Liver (tissue), 9 donors: ENCODE measurements around the gene ZNF260. TPM values are rescaled to one million over a fixed set of nuclear protein-coding genes. Genes with fewer than 3 reads are reported as not detected.

Source experiments
- DNase-seq: peaks from one replicate; pipeline ENCODE4 v3.0.0-alpha.2; 2017; ENCODE audit warnings: low spot score
- H3K27ac ChIP-seq, 2 donors: one replicate each; pipeline ENCODE4 v1.7.0; 2013; ENCODE audit warnings: inconsistent platforms in 2 of 2, low read length in 2 of 2, control low read depth in 1 of 2, low read depth in 1 of 2, mild to moderate bottlenecking in 1 of 2
- H3K27me3 ChIP-seq, 4 donors: one replicate each; pipeline versions ENCODE4 v1.6.1 to v1.7.0; 2013; ENCODE audit warnings: low read length in 3 of 4, inconsistent platforms in 1 of 4, mild to moderate bottlenecking in 1 of 4, moderate library complexity in 1 of 4; ENCODE audit not compliant: control insufficient read depth in 4 of 4, insufficient read depth in 4 of 4
- H3K36me3 ChIP-seq, 4 donors: one replicate each; pipeline versions ENCODE4 v1.6.1 to v1.7.0; 2013; ENCODE audit warnings: low read length in 3 of 4, mild to moderate bottlenecking in 3 of 4, low read depth in 1 of 4, moderate library complexity in 1 of 4; ENCODE audit not compliant: control insufficient read depth in 4 of 4, insufficient read depth in 3 of 4
- H3K4me1 ChIP-seq, 4 donors: one replicate each; pipeline versions ENCODE4 v1.6.1 to v1.7.0; 2013; ENCODE audit warnings: low read length in 3 of 4, mild to moderate bottlenecking in 3 of 4, moderate library complexity in 1 of 4; ENCODE audit not compliant: control insufficient read depth in 4 of 4, insufficient read depth in 4 of 4
- H3K4me3 ChIP-seq, 3 donors: one replicate each; pipeline versions ENCODE4 v1.6.1 to v1.7.0; 2013; ENCODE audit warnings: low read length in 3 of 3, control low read depth in 1 of 3, low read depth in 1 of 3, mild to moderate bottlenecking in 1 of 3
- H3K9ac ChIP-seq, 2 donors: one replicate each; pipeline ENCODE4 v1.7.0; 2013; ENCODE audit warnings: low read length in 2 of 2, mild to moderate bottlenecking in 2 of 2, moderate library complexity in 2 of 2, control low read depth in 1 of 2, low read depth in 1 of 2
- H3K9me3 ChIP-seq, 4 donors: one replicate each; pipeline versions ENCODE4 v1.6.1 to v1.7.0; 2013; ENCODE audit warnings: low read length in 3 of 4; ENCODE audit not compliant: control insufficient read depth in 4 of 4
- ATF3 ChIP-seq: IDR thresholded peaks from 2 replicates; pipeline ENCODE4 v1.6.1; 2016; ENCODE audit warnings: antibody characterized with exemption
- CTCF ChIP-seq: fragments of 150-350 bp; IDR thresholded peaks from 2 replicates; pipeline ENCODE4 v1.5.1; 2017; ENCODE audit warnings: improper control_type of control experiment, low read depth, low read length; ENCODE audit not compliant: missing input control
- EGR1 ChIP-seq, 2 donors: IDR thresholded peaks; 2 replicates each; pipeline ENCODE4 v1.6.1; 2016 to 2018; ENCODE audit warnings: antibody characterized with exemption in 2 of 2, low read depth in 2 of 2
- FOXA1 ChIP-seq: IDR thresholded peaks from 2 replicates; pipeline ENCODE4 v1.6.1; 2016; ENCODE audit warnings: antibody characterized with exemption
- GABPA ChIP-seq, 2 donors: IDR thresholded peaks in 1 of 2; conservative IDR thresholded peaks in 1 of 2; 2 replicates each; pipeline ENCODE4 v1.6.1; 2016; ENCODE audit warnings: antibody characterized with exemption in 2 of 2, mild to moderate bottlenecking in 1 of 2, moderate library complexity in 1 of 2
- HNF4A ChIP-seq, 2 donors: conservative IDR thresholded peaks; 2 replicates each; pipeline ENCODE4 v1.6.1; 2016; ENCODE audit warnings: antibody characterized with exemption in 2 of 2, mild to moderate bottlenecking in 2 of 2
- HNF4G ChIP-seq: IDR thresholded peaks from 2 replicates; pipeline ENCODE4 v1.6.1; 2016; ENCODE audit warnings: antibody characterized with exemption
- JUND ChIP-seq, 2 donors: IDR thresholded peaks; 2 replicates each; pipeline ENCODE4 v1.6.1; 2016; ENCODE audit warnings: antibody characterized with exemption in 2 of 2
- MAX ChIP-seq: IDR thresholded peaks from 2 replicates; pipeline ENCODE4 v1.6.1; 2016; ENCODE audit warnings: antibody characterized with exemption
- NR2F2 ChIP-seq: IDR thresholded peaks from 2 replicates; pipeline ENCODE4 v1.6.1; 2016; ENCODE audit warnings: antibody characterized with exemption
- REST ChIP-seq: IDR thresholded peaks from 2 replicates; pipeline ENCODE4 v1.6.1; 2016; ENCODE audit warnings: antibody characterized with exemption, mild to moderate bottlenecking
- SP1 ChIP-seq: IDR thresholded peaks from 2 replicates; pipeline ENCODE4 v1.6.1; 2018; ENCODE audit warnings: antibody characterized with exemption, mild to moderate bottlenecking
- TAF1 ChIP-seq: conservative IDR thresholded peaks from 2 replicates; pipeline ENCODE4 v1.6.1; 2016; ENCODE audit warnings: antibody characterized with exemption, mild to moderate bottlenecking
- YY1 ChIP-seq: IDR thresholded peaks from 2 replicates; pipeline ENCODE4 v1.6.1; 2016; ENCODE audit warnings: antibody characterized with exemption, mild to moderate bottlenecking
- WGBS: extraction: QIAGEN DNeasy Blood & Tissue Kit; methylation state at CpG from one replicate; pipeline ENCODE4 v1.1.7; 2013; 5-methylcytosine and 5-hydroxymethylcytosine counted together
- polyA plus RNA-seq, 2 donors: library from polyadenylated mRNA; stranded (reverse) in 1 of 2; unstranded in 1 of 2; fragments of 200-250 nt in 1 of 2; fragments of >200 nt in 1 of 2; fragmentation: Nextera tagmentation in 1 of 2; extraction: Ambion mirVana in 1 of 2; gene quantifications; one replicate each; pipeline versions ENCODE4 v1.2.1 to v1.2.3, GENCODE V29; 2013 to 2015
- total RNA-seq, 2 donors: library from RNA; depleted of rRNA; stranded (reverse); fragments of >200 nt; gene quantifications; one replicate each; pipeline ENCODE4 v1.2.3, GENCODE V29; 2014
- donor health status: healthy.
- donor health status: healthy.
- donor health status: healthy.
- donor health status: healthy.
- donor health status: healthy.

Gene ZNF260
- total and polyA plus RNA-seq, 4 donors: 1.7 to 10.4 (median 5.6) TPM

GRCh38 chr19:36577271-36577996, 49.4 kb upstream of the ZNF260 start:
- no peak for DNase-seq
- no peak overlapping the region for H3K9ac ChIP-seq
- peaks cover 17 to 40% (median 27%) of the 10 kb centered on the region in 4 donors for H3K9me3 ChIP-seq
- WGBS: 100% methylated on average over 3 of the region's 3 CpGs
- H3K36me3 ChIP-seq: peaks cover 13 to 42% (median 40%) of the 10 kb centered on the region in 4 donors
- H3K4me3 ChIP-seq: peak overlapping the region in 2 of 3 donors; percentile 18 to 37
- no peak for TF ChIP-seq YY1
- no peak for TF ChIP-seq REST
- TF ChIP-seq TAF1: no peak
- no peak for TF ChIP-seq MAX
- no peak overlapping the region for H3K27ac ChIP-seq
- no peaks in the 10 kb centered on the region for H3K27me3 ChIP-seq
- H3K4me1 ChIP-seq: peaks cover 3 to 9% (median 9%) of the 10 kb centered on the region in 4 donors

GRCh38 chr19:36574741-36575140, 46.7 kb upstream of the ZNF260 start:
- Histone ChIP-seq H3K9ac (no peak overlapping the region), H3K27me3 (no peaks in the 10 kb centered on the region), H3K27ac (no peak overlapping the region), H3K4me1 (peaks cover 3 to 13% (median 12%) of the 10 kb centered on the region in 4 donors), H3K9me3 (peaks cover 17 to 28% (median 20%) of the 10 kb centered on the region in 4 donors), H3K4me3 (peak overlapping the region; percentile 79 to 93 (median 82)), H3K36me3 (peaks cover 12 to 37% (median 29%) of the 10 kb centered on the region in 4 donors)
- no peak for DNase-seq
- WGBS: 67% methylated on average over 2 of the region's 2 CpGs
- TF ChIP-seq SP1 (no peak), ATF3 (no peak), FOXA1 (no peak), MAX (no peak), HNF4A (conservative IDR thresholded peaks at IDR 0.05) (no peak), JUND (IDR thresholded peaks at IDR 0.05) (no peak)

GRCh38 chr19:36573895-36574720, 46.0 kb upstream of the ZNF260 start:
- Histone ChIP-seq H3K4me1 (peaks cover 3 to 13% (median 12%) of the 10 kb centered on the region in 4 donors), H3K27me3 (no peaks in the 10 kb centered on the region), H3K9me3 (peaks cover 14 to 24% (median 19%) of the 10 kb centered on the region in 4 donors), H3K4me3 (peak overlapping the region; percentile 79 to 93 (median 82)), H3K36me3 (peaks cover 12 to 37% (median 26%) of the 10 kb centered on the region in 4 donors), H3K9ac (peak overlapping the region; percentile 87 to 89), H3K27ac (peak overlapping the region; percentile 72 to 81)
- WGBS: 28% methylated on average over 18 of the region's 18 CpGs
- DNase-seq: no peak
- TF ChIP-seq SP1 (no peak), HNF4G (no peak), GABPA (IDR thresholded peaks at IDR 0.05 in 1 of 2, conservative IDR thresholded peaks at IDR 0.05 in 1 of 2) (no peak), CTCF (no peak), HNF4A (conservative IDR thresholded peaks at IDR 0.05) (no peak), EGR1 (IDR thresholded peaks at IDR 0.05; ENCODE audit: low read depth in 2 of 2) (no peak), JUND (IDR thresholded peaks at IDR 0.05) (no peak), TAF1 (no peak), YY1 (no peak), NR2F2 (no peak), REST (no peak), FOXA1 (no peak)
